NCI-H1048 (cell line): ENCODE measurements around the gene MTX1.
"Not testable (repeated sequence)": the region's sequence is repeated elsewhere in the genome, so short reads cannot be mapped to it uniquely, and the experiment has no call there.

ENCODE experiments used
- DNase-seq: peaks from one replicate; lab custom pipeline; 2025; lab: John Stamatoyannopoulos, UW

MTX1 gene

GRCh38 chr1:155236451-155236850, 28.0 kb downstream of the MTX1 start:
- no peak for DNase-seq

- DNase-seq: peak; percentile 71
Measured at GRCh38 chr1:155241069-155241679, 32.7 kb downstream of the MTX1 start.

- DNase-seq: no peak
Measured at GRCh38 chr1:155241841-155242264, 33.4 kb downstream of the MTX1 start.

- DNase-seq: no peak
Measured at GRCh38 chr1:155242805-155243358, 34.4 kb downstream of the MTX1 start.

- DNase-seq: peak; percentile 99
Measured at GRCh38 chr1:155244368-155245162, 36.1 kb downstream of the MTX1 start.

- DNase-seq: no peak
Measured at GRCh38 chr1:155245163-155245524, 36.6 kb downstream of the MTX1 start.

- not testable (repeated sequence) for DNase-seq
Measured at GRCh38 chr1:155246796-155247195, 38.3 kb downstream of the MTX1 start.

GRCh38 chr1:155247667-155248553, 39.4 kb downstream of the MTX1 start:
- DNase-seq: no peak

- no peak for DNase-seq
Measured at GRCh38 chr1:155250246-155250632, 41.7 kb downstream of the MTX1 start.

GRCh38 chr1:155250633-155251449, 42.3 kb downstream of the MTX1 start:
- DNase-seq: peak; percentile 91

GRCh38 chr1:155251566-155251965, 43.1 kb downstream of the MTX1 start:
- no peak for DNase-seq

GRCh38 chr1:155253208-155253607, 44.7 kb downstream of the MTX1 start:
- DNase-seq: no peak

- DNase-seq: no peak
Measured at GRCh38 chr1:155253797-155254196, 45.3 kb downstream of the MTX1 start.

- DNase-seq: no peak
Measured at GRCh38 chr1:155254228-155254713, 45.8 kb downstream of the MTX1 start.

- no peak for DNase-seq
Measured at GRCh38 chr1:155254714-155255242, 46.3 kb downstream of the MTX1 start.

GRCh38 chr1:155255243-155256007, 46.9 kb downstream of the MTX1 start, which contains the start of gene ENTREP3:
Gene ENTREP3 (minus strand): TSS chr1:155255483. CDS start chr1:155254877, 606 bp downstream.
- peak; percentile 81 for DNase-seq

- DNase-seq: no peak
Measured at GRCh38 chr1:155256058-155256852, 47.8 kb downstream of the MTX1 start.

GRCh38 chr1:155260276-155260675, 51.8 kb downstream of the MTX1 start:
- DNase-seq: no peak

- no peak for DNase-seq
Measured at GRCh38 chr1:155261493-155261851, 53.0 kb downstream of the MTX1 start.
